HepG2 (cell line): Measurements from ENCODE around the gene PSENEN. TPM values are rescaled to one million over a fixed set of nuclear protein-coding genes. Genes with fewer than 3 reads are reported as not detected.

ENCODE experiments used
- CENPX ChIP-seq: sonication (generic); formaldehyde crosslinking; IDR thresholded peaks from 2 replicates; pipeline ENCODE4 v1.9.0; 2021; ENCODE audit warnings: mild to moderate bottlenecking, missing genetic modification reagents, moderate library complexity
- HDAC6 ChIP-seq: fragments of 200-600 bp; sonication (generic); IDR thresholded peaks from 2 replicates; pipeline ENCODE4 v1.7.0; 2017; ENCODE audit warnings: mild to moderate bottlenecking, antibody characterized with exemption, low read length, low read depth
- HMGA1 ChIP-seq: sonication (generic); formaldehyde crosslinking; conservative IDR thresholded peaks from 2 replicates; pipeline ENCODE4 v1.4.0; 2020; ENCODE audit warnings: missing genetic modification reagents
- IKZF5 ChIP-seq: IDR thresholded peaks from 2 replicates; pipeline ENCODE4 v1.6.1; 2018; ENCODE audit warnings: missing genetic modification reagents, mild to moderate bottlenecking, missing compliant biosample characterization
- MED8 ChIP-seq: sonication (generic); formaldehyde crosslinking; IDR thresholded peaks from 2 replicates; pipeline ENCODE4 v1.8.1; 2023; ENCODE audit warnings: mild to moderate bottlenecking, missing genetic modification reagents; ENCODE audit not compliant: insufficient replicate concordance
- NR2C2 ChIP-seq: sonication (generic); formaldehyde crosslinking; IDR thresholded peaks from 2 replicates; pipeline ENCODE4 v1.4.0; 2020; ENCODE audit warnings: missing genetic modification reagents, mild to moderate bottlenecking, moderate library complexity, borderline replicate concordance
- PHF5A ChIP-seq: IDR thresholded peaks from one replicate; pipeline ENCODE4 v1.6.1; 2018; ENCODE audit warnings: low read depth, missing genetic modification reagents; ENCODE audit not compliant: unreplicated experiment
- RNF2 ChIP-seq: fragments of 450-650 bp; conservative IDR thresholded peaks from 2 replicates; pipeline ENCODE4 v1.6.1; 2016; ENCODE audit warnings: low read depth
- ZNF136 ChIP-seq: sonication (generic); formaldehyde crosslinking; IDR thresholded peaks from 2 replicates; pipeline ENCODE4 v1.8.1; 2022; ENCODE audit warnings: low read depth, mild to moderate bottlenecking, moderate library complexity, missing genetic modification reagents
- ZNF142 ChIP-seq: sonication (generic); formaldehyde crosslinking; IDR thresholded peaks from 2 replicates; pipeline ENCODE4 v1.4.0; 2020; ENCODE audit warnings: missing genetic modification reagents
- ZNF232 ChIP-seq: sonication (generic); formaldehyde crosslinking; IDR thresholded peaks from 2 replicates; pipeline ENCODE4 v1.4.0; 2020; ENCODE audit warnings: missing genetic modification reagents, borderline replicate concordance
- ZNF33B ChIP-seq: sonication (generic); formaldehyde crosslinking; IDR thresholded peaks from 2 replicates; pipeline ENCODE4 v1.5.1; 2020; ENCODE audit warnings: mild to moderate bottlenecking, missing genetic modification reagents
- ZNF414 ChIP-seq: sonication (generic); formaldehyde crosslinking; IDR thresholded peaks from 2 replicates; pipeline ENCODE4 v1.5.0; 2020; ENCODE audit warnings: missing genetic modification reagents
- ZNF580 ChIP-seq: IDR thresholded peaks from 2 replicates; pipeline ENCODE4 v1.6.1; 2016; ENCODE audit warnings: low read depth, borderline replicate concordance
- ZNF639 ChIP-seq: conservative IDR thresholded peaks from 2 replicates; pipeline ENCODE4 v1.6.1; 2018; ENCODE audit warnings: missing genetic modification reagents
- ZNF703 ChIP-seq: sonication (generic); formaldehyde crosslinking; IDR thresholded peaks from 2 replicates; pipeline ENCODE4 v1.5.1; 2020; ENCODE audit warnings: missing genetic modification reagents, mild to moderate bottlenecking, moderate library complexity, borderline replicate concordance
- ZNF772 ChIP-seq: sonication (generic); formaldehyde crosslinking; IDR thresholded peaks from 2 replicates; pipeline ENCODE4 v1.5.0; 2020; ENCODE audit warnings: mild to moderate bottlenecking, missing genetic modification reagents
- polyA plus RNA-seq, 8 experiments: library from polyadenylated mRNA; depleted of rRNA in 3 of 8; stranded (reverse) in 7 of 8; unstranded in 1 of 8; fragments of >200 nt; fragmentation: Illumina TruSeq in 4 of 8; extraction: Trizol in 4 of 8; gene quantifications; 2 replicates each; pipeline versions ENCODE4 v1.2.1 to v1.2.3, GENCODE V29; 2011 to 2016; ENCODE audit warnings: low read depth in 4 of 8, missing spikeins in 1 of 8, mixed read lengths in 1 of 8; ENCODE audit not compliant: insufficient read depth in 1 of 8
- total RNA-seq, 5 experiments: library from RNA; depleted of rRNA; stranded (reverse); fragments of >200 nt; fragmentation: Illumina TruSeq; extraction: Trizol; gene quantifications; 2 replicates each; pipeline ENCODE4 v1.2.3, GENCODE V29; 2016; ENCODE audit warnings: low read depth in 1 of 5

Gene PSENEN
- total and polyA plus RNA-seq, 2 of the 13 experiments (the other 11 are each of a cell fraction or from before 2014, with no cell fraction given): 16.9 to 34.2 TPM

- TF ChIP-seq MED8 (no peak), ZNF703 (no peak), RNF2 (no peak), ZNF414 (CRISPR knock-in tag) (0 out of 2 replicates have a peak, but pooled peaks have one; percentile 43), NR2C2 (CRISPR knock-in tag) (peak; percentile 84), ZNF33B (no peak), IKZF5 (CRISPR knock-in tag) (no peak), HDAC6 (no peak), CENPX (CRISPR knock-in tag) (no peak), ZNF639 (CRISPR knock-in tag) (no peak), ZNF142 (no peak), ZNF772 (CRISPR knock-in tag) (no peak), HMGA1 (no peak), ZNF136 (CRISPR knock-in tag) (no peak), PHF5A (no peak), ZNF580 (peak; percentile 58; the same call in 1 of the 2 replicates), ZNF232 (CRISPR knock-in tag) (peak; percentile 80; the same call in 1 of the 2 replicates)
These were observed 12.5 kb downstream of the PSENEN start, which contains the start of gene PROSER3 (continued) for GRCh38 chr19:35757749-35758608.
